NCI-H460 (cell line): ENCODE data around the gene KCNB1. TPM values are rescaled to one million over a fixed set of nuclear protein-coding genes. Genes with fewer than 3 reads are reported as not detected.
"Not testable (repeated sequence)": the region's sequence is repeated elsewhere in the genome, so short reads cannot be mapped to it uniquely, and the experiment has no call there.

Experiments used
- DNase-seq: peaks from one replicate; pipeline ENCODE4 v3.0.0-alpha.2; 2016; ENCODE audit warnings: low read depth; ENCODE audit errors: extremely low read depth
- total RNA-seq: library from RNA; depleted of rRNA; stranded (reverse); fragments of >200 nt; shearing (Covaris generic); gene quantifications from 2 replicates; pipeline ENCODE4 v1.2.3, GENCODE V29; 2014

Gene KCNB1
- total RNA-seq, 1 experiment from 2014 or later = not detected

DNA sequence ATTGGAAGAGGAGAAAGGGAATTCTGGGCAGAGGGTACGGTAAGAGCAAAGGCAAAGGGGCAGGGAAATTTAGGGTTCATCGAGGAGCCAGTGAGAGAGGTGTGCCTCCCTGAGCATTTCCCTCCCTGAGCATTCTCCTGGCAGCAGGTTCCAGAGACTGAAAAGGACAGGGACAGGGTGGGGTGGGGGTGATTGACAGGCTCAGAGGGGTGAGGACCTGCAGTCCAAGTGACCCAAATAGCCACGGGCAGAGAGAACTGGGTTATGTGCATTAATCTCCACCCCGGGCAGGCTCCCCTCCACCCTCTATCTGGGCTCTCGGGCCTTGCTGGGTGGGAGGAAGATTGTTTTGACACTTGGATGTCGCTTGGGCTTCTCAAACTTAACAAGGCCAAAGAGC, 69.5 kb downstream of the KCNB1 start:
- no peak for DNase-seq

DNA sequence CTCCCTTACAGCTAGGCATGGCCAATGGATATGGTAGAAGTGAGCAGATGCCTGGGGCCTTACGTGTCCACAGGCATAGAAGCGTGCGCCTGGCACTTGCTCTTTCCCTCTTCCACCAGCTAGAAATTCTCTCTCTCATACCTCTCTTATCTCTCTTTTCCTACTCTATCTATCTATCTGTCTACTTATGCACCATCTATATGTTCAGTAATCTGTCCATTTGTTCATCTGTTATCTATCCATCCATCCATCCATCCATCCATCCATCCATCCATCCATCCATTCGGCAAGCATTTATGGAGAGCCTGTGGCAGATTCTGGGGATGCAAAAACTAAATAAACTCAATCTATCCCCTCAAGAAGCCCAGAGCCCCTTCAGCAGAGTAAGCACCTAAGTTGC, 70.2 kb downstream of the KCNB1 start:
- no peak for DNase-seq

DNA sequence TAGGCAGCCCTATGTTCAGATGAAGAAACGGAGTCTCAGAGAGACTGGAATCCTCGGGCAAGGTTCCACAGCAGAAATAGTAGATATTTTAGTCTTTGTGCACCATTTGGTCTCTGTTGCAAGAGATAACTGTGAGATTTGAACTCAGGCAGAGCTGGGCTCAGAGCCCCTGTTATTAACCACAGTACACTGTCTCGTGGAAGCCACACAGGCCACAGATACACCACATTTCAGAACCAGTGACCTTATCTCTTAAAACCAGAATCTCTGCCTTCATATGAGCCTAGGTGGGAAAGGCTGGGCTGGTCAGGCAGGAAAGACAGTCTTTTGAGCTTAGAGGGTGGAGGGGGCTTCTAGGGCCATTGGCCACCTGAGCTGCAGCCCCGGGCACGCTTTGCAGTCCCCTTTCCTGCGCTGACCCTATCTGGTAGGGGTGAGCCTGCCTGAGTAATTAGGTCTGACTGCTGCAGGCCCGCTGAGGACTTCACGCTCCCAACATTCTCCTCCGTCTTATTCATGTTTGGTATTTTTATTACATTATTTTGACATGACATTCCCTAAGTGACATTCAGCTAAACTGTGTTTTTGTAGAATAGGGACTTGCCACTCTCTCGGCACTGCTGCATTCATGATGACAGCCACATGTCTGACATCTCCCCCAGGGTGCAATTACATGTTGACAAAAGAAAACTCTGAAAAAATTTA, 71.1 kb downstream of the KCNB1 start:
- DNase-seq = no peak

DNA sequence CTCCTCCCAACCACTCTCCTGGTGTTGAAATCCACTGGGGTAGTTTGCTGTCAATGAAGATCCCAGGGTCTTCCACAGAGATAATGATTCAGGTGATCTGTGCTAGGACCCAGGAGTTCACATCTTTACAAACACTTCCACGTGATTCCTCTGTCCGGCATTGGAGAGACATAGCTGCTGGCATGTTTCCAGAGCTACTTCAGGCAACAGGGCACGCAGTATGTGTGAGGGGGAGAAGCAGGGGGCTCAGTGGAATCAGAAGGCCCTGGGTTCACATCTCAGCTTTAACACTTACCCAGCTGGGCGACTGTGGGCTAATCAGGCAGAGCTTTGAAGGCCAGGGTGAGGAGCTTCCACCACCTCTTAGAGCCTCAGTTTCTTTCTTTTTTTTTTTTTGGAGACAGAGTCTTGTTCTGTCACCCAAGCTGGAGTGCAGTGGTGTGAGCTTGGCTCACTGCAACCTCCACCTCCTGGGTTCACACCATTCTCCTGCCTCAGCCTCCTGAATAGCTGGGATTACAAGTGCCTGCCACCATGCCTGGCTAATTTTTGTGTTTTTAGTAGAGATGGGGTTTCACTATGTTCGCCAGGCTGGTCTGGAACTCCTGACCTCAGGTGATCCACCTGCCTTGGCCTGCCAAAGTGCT, 72.4 kb downstream of the KCNB1 start:
- not testable (repeated sequence) for DNase-seq

- no peak for DNase-seq
These were observed 73.0 kb downstream of the KCNB1 start for GRCh38 chr20:49409302-49409974.

DNA sequence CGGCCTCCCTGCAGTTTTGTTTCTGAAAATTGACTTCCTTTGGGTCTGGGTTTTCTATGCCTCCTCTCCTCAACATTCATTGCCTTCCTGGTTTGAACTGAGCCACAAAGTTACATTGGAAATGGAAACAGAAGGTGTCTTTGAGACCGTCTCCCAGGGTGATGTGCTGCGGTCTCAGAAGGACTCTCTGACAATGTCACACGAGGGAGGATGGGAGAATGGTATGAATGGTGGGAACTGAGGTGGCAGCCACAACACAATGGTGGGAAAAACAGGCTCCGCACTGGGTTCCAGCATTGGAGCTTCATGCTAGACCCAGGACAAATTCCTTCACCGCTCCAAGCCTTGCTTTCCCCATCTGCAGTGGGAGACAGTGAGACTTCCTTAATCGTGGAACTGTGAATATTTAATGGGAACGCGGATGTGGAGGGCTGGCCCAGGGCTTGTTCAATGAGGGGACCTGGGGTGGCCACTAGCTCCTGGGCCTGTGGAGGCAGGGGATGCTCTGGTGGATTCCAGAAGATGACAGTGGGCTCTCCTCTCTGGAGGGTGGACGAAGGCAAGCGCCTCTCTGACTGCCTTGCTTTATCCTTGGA, 73.9 kb downstream of the KCNB1 start:
- DNase-seq = no peak

DNA sequence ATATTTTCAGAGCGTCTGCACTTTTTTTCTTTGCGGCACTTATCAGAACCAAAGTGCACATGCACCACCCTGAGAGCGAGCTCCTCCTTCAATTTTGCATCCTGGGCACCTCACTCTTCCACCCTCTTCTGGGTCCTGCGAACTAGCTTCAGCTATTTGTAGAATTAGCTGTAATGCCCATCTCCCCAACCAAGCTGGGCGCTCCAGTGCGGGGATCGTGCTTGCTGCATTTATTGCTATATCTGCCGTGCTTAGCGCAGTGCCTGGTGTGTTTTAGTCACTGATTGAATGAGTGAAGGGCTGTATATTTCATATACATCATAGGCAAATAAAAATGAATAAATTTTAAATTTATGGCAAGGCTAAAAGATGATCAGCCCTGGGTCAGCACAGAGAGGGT, 75.8 kb downstream of the KCNB1 start:
- no peak for DNase-seq

- no peak for DNase-seq
These were observed 76.8 kb downstream of the KCNB1 start for GRCh38 chr20:49405696-49406095.

GRCh38 chr20:49405062-49405683, 77.3 kb downstream of the KCNB1 start:
- DNase-seq = no peak

DNA sequence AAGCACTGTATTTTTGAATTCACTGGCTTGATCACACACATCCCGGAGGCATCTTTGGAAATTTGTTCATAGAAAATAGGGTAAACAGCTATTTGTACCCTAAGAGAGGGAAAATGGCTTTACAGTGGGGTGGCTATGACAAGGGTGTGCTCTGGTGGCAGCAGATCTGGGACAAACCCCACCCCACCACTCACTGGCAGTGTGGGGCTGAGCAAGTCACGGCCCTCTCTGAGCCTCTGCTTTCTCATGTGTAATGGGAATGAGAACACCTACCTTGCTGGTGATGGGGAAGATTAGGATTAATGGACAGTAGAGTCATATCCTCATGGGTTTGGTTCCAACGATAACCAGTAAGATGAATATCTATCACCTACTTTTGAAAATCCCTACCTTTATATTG, 78.0 kb downstream of the KCNB1 start:
- no peak for DNase-seq

- DNase-seq = no peak
These were observed 78.6 kb downstream of the KCNB1 start for GRCh38 chr20:49403911-49404310.

- no peak for DNase-seq
These were observed 79.5 kb downstream of the KCNB1 start for GRCh38 chr20:49403012-49403411.

DNA sequence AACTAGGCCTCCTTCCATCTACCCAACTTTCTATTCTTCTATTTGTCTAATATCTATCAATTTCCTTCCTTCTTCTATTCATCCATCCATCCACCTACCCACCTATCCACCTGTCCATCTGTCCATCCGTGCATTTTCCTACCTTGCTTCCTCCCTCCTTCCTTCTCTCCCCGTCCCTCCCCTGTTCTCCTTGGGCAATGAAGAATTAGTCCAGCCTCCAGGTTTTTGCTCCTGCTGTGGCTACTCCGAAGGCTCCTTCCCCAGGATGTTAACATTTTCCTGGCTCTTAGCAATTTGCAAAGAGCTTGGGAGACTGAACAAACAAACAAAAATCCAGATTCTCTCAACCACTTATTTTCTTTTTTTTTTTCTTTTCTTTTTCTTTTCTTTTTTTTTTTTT, 81.6 kb downstream of the KCNB1 start:
- DNase-seq = no peak

- no peak for DNase-seq
These were observed 82.1 kb downstream of the KCNB1 start for GRCh38 chr20:49400410-49400809.

- DNase-seq = no peak
These were observed 83.1 kb downstream of the KCNB1 start for GRCh38 chr20:49399329-49399728.

DNA sequence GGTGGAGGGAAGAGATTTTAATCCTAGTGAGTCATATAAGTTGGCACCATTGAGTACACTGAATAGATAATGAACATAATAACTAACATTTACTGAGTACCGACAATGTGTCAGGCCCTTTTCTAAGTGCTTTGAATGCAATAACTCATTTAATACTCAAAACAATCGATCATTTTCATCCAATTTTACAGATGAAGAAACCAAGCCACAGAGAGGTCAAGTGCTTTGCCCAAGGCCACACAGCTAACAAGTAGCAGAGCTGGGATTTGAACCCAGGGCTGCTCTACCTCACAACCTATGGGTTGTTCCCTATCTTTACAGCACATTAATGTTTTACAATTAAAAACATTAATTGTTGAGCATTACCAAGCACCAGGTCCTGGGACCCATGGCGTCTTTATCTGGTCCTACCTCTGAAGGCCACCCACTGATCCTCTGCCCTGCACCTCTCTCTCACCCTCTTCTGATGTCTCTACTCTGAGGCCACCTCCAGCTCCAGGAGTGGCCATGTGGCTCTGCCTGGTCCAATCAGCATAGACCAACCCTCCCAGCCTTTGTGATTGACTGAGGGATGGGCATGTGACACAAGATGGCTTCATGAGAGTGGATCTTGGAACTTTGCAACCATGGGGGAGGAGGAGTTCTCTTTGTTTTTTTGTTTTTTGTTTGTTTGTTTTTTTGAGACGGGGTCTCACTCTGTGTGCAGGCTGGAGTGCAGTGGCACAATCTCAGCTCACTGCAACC, 83.9 kb downstream of the KCNB1 start:
- no peak for DNase-seq

GRCh38 chr20:49397525-49397924, 84.9 kb downstream of the KCNB1 start:
- DNase-seq = no peak

DNA sequence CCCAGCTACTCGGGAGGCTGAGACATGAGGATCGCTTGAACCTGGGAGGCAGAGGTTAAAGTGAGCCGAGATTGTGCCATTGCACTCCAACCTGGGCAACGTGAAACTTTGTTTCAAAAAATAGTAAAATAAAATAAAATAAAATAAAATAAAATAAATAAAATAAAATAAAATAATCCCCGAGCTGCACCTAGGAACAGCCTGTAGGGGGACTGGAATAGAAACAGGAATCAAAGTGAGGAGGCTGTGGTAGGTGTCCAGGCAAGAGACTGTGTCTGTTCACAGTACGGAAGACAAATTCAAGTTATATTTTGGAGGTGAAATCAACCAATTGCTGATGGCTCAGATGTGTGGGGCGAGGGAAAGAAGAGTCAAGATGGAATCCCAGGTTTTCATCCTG, 86.2 kb downstream of the KCNB1 start:
- DNase-seq = no peak

DNA sequence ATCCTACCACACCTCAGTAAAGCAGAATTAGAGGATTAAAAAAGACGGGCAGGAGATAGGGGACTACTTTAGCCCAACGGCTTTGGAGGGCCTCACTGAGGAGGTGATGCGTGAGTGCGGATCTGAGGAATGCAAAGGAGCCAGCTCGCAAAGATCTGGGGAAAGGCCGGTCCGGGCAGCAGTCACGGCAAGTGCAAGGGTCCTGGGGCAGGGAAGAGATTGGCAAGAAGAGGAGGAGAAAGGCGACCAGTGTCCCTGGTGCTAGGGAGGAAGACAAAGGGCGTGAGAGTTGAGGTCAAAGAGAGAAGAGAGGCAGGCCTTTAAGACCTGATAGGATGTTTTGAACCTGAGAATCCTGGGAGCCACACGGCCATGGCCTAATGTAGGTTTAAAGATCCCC, 86.8 kb downstream of the KCNB1 start:
- DNase-seq = no peak

DNA sequence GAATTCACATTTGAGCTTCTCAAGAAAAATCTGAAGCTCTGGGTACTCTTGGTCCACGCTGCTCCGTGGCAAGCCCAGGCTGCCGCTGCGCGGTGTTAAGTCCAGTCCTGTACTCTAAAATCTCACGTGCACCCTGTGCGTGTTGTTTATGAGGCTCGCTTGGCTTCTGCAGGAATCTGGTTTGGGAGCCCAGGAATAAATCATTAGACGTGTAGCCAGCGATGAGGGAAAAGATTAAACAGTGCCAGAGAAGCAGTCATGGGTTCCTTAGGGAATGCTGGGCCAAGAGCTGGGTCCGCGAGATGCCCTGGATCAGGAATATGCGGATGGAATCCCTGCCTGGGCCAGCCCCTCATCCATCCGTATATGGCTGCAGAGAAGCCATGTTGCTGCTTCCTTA, 87.3 kb downstream of the KCNB1 start:
- DNase-seq = no peak

DNA sequence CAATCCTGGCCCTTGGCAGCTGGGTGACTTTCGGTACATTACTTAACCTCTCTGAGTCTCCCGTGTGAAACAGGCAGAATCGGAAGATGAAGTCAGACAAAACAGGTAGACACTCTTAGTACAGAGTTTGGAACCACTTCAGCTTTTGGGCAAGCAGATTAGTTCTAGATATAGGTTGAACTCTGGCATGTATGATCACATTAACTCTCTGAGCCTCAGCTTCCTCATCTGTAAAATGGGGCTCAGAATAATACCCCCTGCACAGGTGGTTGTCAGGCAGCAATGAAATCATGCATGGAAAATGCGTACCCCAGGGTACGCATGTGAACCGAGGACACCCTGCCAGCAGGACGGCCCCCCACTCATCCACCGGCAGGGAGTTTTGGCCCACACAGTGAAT, 87.7 kb downstream of the KCNB1 start:
- DNase-seq = no peak
